ENCODE data around the gene POU2F3. TPM values are rescaled to one million over a fixed set of nuclear protein-coding genes. Genes with fewer than 3 reads are reported as not detected.
"Not testable (repeated sequence)": the region's sequence is repeated elsewhere in the genome, so short reads cannot be mapped to it uniquely, and the experiment has no call there.

The POU2F3 gene
- total RNA-seq, 1 donor: not detected

- no peak overlapping the region for H3K4me3 ChIP-seq (ENCODE audit: low read length)
- no peaks in the 10 kb centered on the region for H3K9me3 ChIP-seq (ENCODE audit: low read depth, low read length)
- H3K27me3 ChIP-seq (ENCODE audit: insufficient read depth, low read length): peaks cover 2% of the 10 kb centered on the region
- no peaks in the 10 kb centered on the region for H3K4me1 ChIP-seq (ENCODE audit: insufficient read depth, low read length)
Measured at GRCh38 chr11:120248551-120249278, 8.8 kb downstream of the POU2F3 start.

GRCh38 chr11:120249279-120250262 is 9.6 kb downstream of the POU2F3 start:
- Histone ChIP-seq H3K27me3 (ENCODE audit: insufficient read depth, low read length) (peaks cover 5% of the 10 kb centered on the region), H3K4me3 (ENCODE audit: low read length) (no peak overlapping the region), H3K9me3 (ENCODE audit: low read depth, low read length) (no peaks in the 10 kb centered on the region), H3K4me1 (ENCODE audit: insufficient read depth, low read length) (no peaks in the 10 kb centered on the region)

- H3K9me3 ChIP-seq (ENCODE audit: low read depth, low read length); H3K4me1 ChIP-seq (ENCODE audit: insufficient read depth, low read length); H3K4me3 ChIP-seq (ENCODE audit: low read length): not testable (repeated sequence)
- H3K27me3 ChIP-seq (ENCODE audit: insufficient read depth, low read length): peaks cover 26% of the 10 kb centered on the region
Measured at GRCh38 chr11:120253377-120253776, 13.4 kb downstream of the POU2F3 start.

GRCh38 chr11:120254788-120255518 is 15.0 kb downstream of the POU2F3 start:
- H3K9me3 ChIP-seq (ENCODE audit: low read depth, low read length): no peaks in the 10 kb centered on the region
- peaks cover 24% of the 10 kb centered on the region for H3K27me3 ChIP-seq (ENCODE audit: insufficient read depth, low read length)
- H3K4me3 ChIP-seq (ENCODE audit: low read length): no peak overlapping the region
- H3K4me1 ChIP-seq (ENCODE audit: insufficient read depth, low read length): no peaks in the 10 kb centered on the region

GRCh38 chr11:120255519-120255866 is 15.6 kb downstream of the POU2F3 start:
- peaks cover 24% of the 10 kb centered on the region for H3K27me3 ChIP-seq (ENCODE audit: insufficient read depth, low read length)
- no peaks in the 10 kb centered on the region for H3K9me3 ChIP-seq (ENCODE audit: low read depth, low read length)
- H3K4me3 ChIP-seq (ENCODE audit: low read length): no peak overlapping the region
- H3K4me1 ChIP-seq (ENCODE audit: insufficient read depth, low read length): no peaks in the 10 kb centered on the region

GRCh38 chr11:120256178-120256577 is 16.2 kb downstream of the POU2F3 start:
- H3K27me3 ChIP-seq (ENCODE audit: insufficient read depth, low read length): peaks cover 24% of the 10 kb centered on the region
- H3K9me3 ChIP-seq (ENCODE audit: low read depth, low read length): no peaks in the 10 kb centered on the region
- no peaks in the 10 kb centered on the region for H3K4me1 ChIP-seq (ENCODE audit: insufficient read depth, low read length)
- H3K4me3 ChIP-seq (ENCODE audit: low read length): no peak overlapping the region

- Histone ChIP-seq H3K9me3 (ENCODE audit: low read depth, low read length) (no peaks in the 10 kb centered on the region), H3K4me3 (ENCODE audit: low read length) (no peak overlapping the region), H3K27me3 (ENCODE audit: insufficient read depth, low read length) (peaks cover 24% of the 10 kb centered on the region), H3K4me1 (ENCODE audit: insufficient read depth, low read length) (no peaks in the 10 kb centered on the region)
Measured at GRCh38 chr11:120256779-120257178, 16.8 kb downstream of the POU2F3 start.

GRCh38 chr11:120257346-120257745 is 17.4 kb downstream of the POU2F3 start:
- Histone ChIP-seq H3K27me3 (ENCODE audit: insufficient read depth, low read length) (peaks cover 24% of the 10 kb centered on the region), H3K4me3 (ENCODE audit: low read length) (no peak overlapping the region), H3K9me3 (ENCODE audit: low read depth, low read length) (no peaks in the 10 kb centered on the region), H3K4me1 (ENCODE audit: insufficient read depth, low read length) (no peaks in the 10 kb centered on the region)

- Histone ChIP-seq H3K4me3 (ENCODE audit: low read length) (no peak overlapping the region), H3K4me1 (ENCODE audit: insufficient read depth, low read length) (no peaks in the 10 kb centered on the region), H3K27me3 (ENCODE audit: insufficient read depth, low read length) (peaks cover 24% of the 10 kb centered on the region)
Measured at GRCh38 chr11:120258661-120259060, 18.7 kb downstream of the POU2F3 start.

GRCh38 chr11:120259241-120259640 is 19.3 kb downstream of the POU2F3 start:
- no peaks in the 10 kb centered on the region for H3K9me3 ChIP-seq (ENCODE audit: low read depth, low read length)
- peaks cover 24% of the 10 kb centered on the region for H3K27me3 ChIP-seq (ENCODE audit: insufficient read depth, low read length)
- H3K4me1 ChIP-seq (ENCODE audit: insufficient read depth, low read length): no peaks in the 10 kb centered on the region
- no peak overlapping the region for H3K4me3 ChIP-seq (ENCODE audit: low read length)

More at GRCh38 chr11:120258661-120259060, 18.7 kb downstream of the POU2F3 start:
- H3K9me3 ChIP-seq (ENCODE audit: low read depth, low read length): no peaks in the 10 kb centered on the region

GRCh38 chr11:120259988-120260565 is 20.1 kb downstream of the POU2F3 start:
- H3K4me3 ChIP-seq (ENCODE audit: low read length): no peak overlapping the region

GRCh38 chr11:120260616-120261015 is 20.7 kb downstream of the POU2F3 start:
- Histone ChIP-seq H3K9me3 (ENCODE audit: low read depth, low read length) (no peaks in the 10 kb centered on the region), H3K4me3 (ENCODE audit: low read length) (no peak overlapping the region), H3K27me3 (ENCODE audit: insufficient read depth, low read length) (peaks cover 13% of the 10 kb centered on the region), H3K4me1 (ENCODE audit: insufficient read depth, low read length) (no peaks in the 10 kb centered on the region)

More at GRCh38 chr11:120259988-120260565, 20.1 kb downstream of the POU2F3 start:
- no peaks in the 10 kb centered on the region for H3K4me1 ChIP-seq (ENCODE audit: insufficient read depth, low read length)
- H3K27me3 ChIP-seq (ENCODE audit: insufficient read depth, low read length): peaks cover 17% of the 10 kb centered on the region
- no peaks in the 10 kb centered on the region for H3K9me3 ChIP-seq (ENCODE audit: low read depth, low read length)

- H3K4me3 ChIP-seq (ENCODE audit: low read length): no peak overlapping the region
- H3K27me3 ChIP-seq (ENCODE audit: insufficient read depth, low read length): peaks cover 6% of the 10 kb centered on the region
- H3K4me1 ChIP-seq (ENCODE audit: insufficient read depth, low read length): no peaks in the 10 kb centered on the region
- no peaks in the 10 kb centered on the region for H3K9me3 ChIP-seq (ENCODE audit: low read depth, low read length)
Measured at GRCh38 chr11:120261321-120261720, 21.4 kb downstream of the POU2F3 start.

GRCh38 chr11:120261931-120262330 is 22.0 kb downstream of the POU2F3 start:
- Histone ChIP-seq H3K9me3 (ENCODE audit: low read depth, low read length) (no peaks in the 10 kb centered on the region), H3K27me3 (ENCODE audit: insufficient read depth, low read length) (peaks cover 2% of the 10 kb centered on the region), H3K4me1 (ENCODE audit: insufficient read depth, low read length) (no peaks in the 10 kb centered on the region), H3K4me3 (ENCODE audit: low read length) (no peak overlapping the region)
